Measurements from ENCODE around the gene MLC1. TPM values are rescaled to one million over a fixed set of nuclear protein-coding genes. Genes with fewer than 3 reads are reported as not detected.

Gene MLC1
- total and polyA plus RNA-seq, 10 of the 15 experiments (the other 5 are each of a cell fraction or from before 2014, with no cell fraction given), result 0.03 to 0.15 (median 0.07) TPM; not detected in 7

- no peaks in the 10 kb centered on the region for H3K79me2 ChIP-seq (ENCODE audit: control insufficient read depth, insufficient read depth, low read length)
- intact Hi-C loops (cut with micrococcal nuclease; ENCODE audit: unreplicated experiment), result no loop called here
- no peaks in the 10 kb centered on the region for H3K36me3 ChIP-seq (ENCODE audit: control insufficient read depth in 2 of 2, insufficient read depth in 2 of 2, low read length in 1 of 2)
- no TSS peak for BruUV-seq (replicated peaks)
- no peak overlapping the region for H3K4me3 ChIP-seq
- SMC1A ChIA-PET (ENCODE audit: uncharacterized antibody, unreplicated experiment), result interaction anchor here (0.7 to 3.2 kb wide), 5 partner anchors 27 to 101 kb away, joined by 3 to 43 read pairs (median 4); no protein-coding TSS in a partner anchor
- CTCF ChIA-PET, result interaction anchor here (0.6 to 4.5 kb wide), 11 partner anchors 12 to 299 kb away, joined by 4 to 79 read pairs (median 11); no protein-coding TSS in a partner anchor
- no peak for ATAC-seq
- POLR2A ChIA-PET, result interaction anchor here (0.6 to 1.2 kb wide), 2 partner anchors 14 to 101 kb away, joined by 3 to 4 read pairs; no protein-coding TSS in a partner anchor
- no peak overlapping the region for H3K4me2 ChIP-seq (ENCODE audit: control insufficient read depth, insufficient read depth)
- H3K9me3 ChIP-seq (replicated peaks; ENCODE audit: control insufficient read depth, insufficient read depth, low read length), result no peaks in the 10 kb centered on the region
- 60% methylated on average over 49 of the region's 49 CpGs for WGBS (ENCODE audit: insufficient coverage, insufficient replicate concordance, low lambda C conversion rate, missing lambda C conversion rate)
- RAD21 ChIA-PET (ENCODE audit: unreplicated experiment), result interaction anchor here (0.8 to 2.8 kb wide), 7 partner anchors 38 to 264 kb away, joined by 3 to 81 read pairs (median 13); partner anchors contain the start of gene CRELD2
- DNase-seq (ENCODE audit: low read depth, low spot score), result no peak
- no peak overlapping the region for H3K9ac ChIP-seq (ENCODE audit: control insufficient read depth, insufficient read depth, low read length)
- peaks cover 0 to 4% of the 10 kb centered on the region in 2 experiments; a peak in 1 of 4 replicates for H3K27me3 ChIP-seq (replicated peaks in 1 of 2; ENCODE audit: control insufficient read depth in 2 of 2, insufficient read depth in 2 of 2, low read length in 1 of 2)
- peaks cover 6% of the 10 kb centered on the region; the same call in 1 of the 2 replicates for H3K4me1 ChIP-seq (ENCODE audit: control insufficient read depth, insufficient read depth, low read length)
- in situ Hi-C loops (cut with MboI), result loop anchor here (5.0 to 25.0 kb wide), 2 partner anchors 99 to 694 kb away; no protein-coding TSS in a partner anchor
- H2AFZ ChIP-seq (ENCODE audit: control insufficient read depth, low read depth, low read length), result no peak overlapping the region
- no peak overlapping the region for H3K27ac ChIP-seq (ENCODE audit: control insufficient read depth, insufficient read depth)
- H4K20me1 ChIP-seq (ENCODE audit: control insufficient read depth, insufficient read depth), result no peaks in the 10 kb centered on the region
- FAIRE-seq, result no peak
- TF ChIP-seq CUX1 (IDR thresholded peaks at IDR 0.05; ENCODE audit: insufficient replicate concordance, low read depth, low read length), result no peak
- TF ChIP-seq CHD1 (IDR thresholded peaks at IDR 0.05; ENCODE audit: low read depth, low read length), result no peak
- TF ChIP-seq RELA (IDR thresholded peaks at IDR 0.05; ENCODE audit: borderline replicate concordance, partially characterized antibody), result no peak
- TF ChIP-seq PAX5 (IDR thresholded peaks at IDR 0.05; ENCODE audit: borderline replicate concordance, low read depth, low read length), result no peak
- TF ChIP-seq BHLHE40 (IDR thresholded peaks at IDR 0.05; ENCODE audit: borderline replicate concordance in 1 of 2, low read depth in 2 of 2, low read length in 1 of 2), result no peak
- TF ChIP-seq ZBTB40 (IDR thresholded peaks at IDR 0.05; ENCODE audit: borderline replicate concordance), result no peak
- no peak for TF ChIP-seq NR2C2 (IDR thresholded peaks at IDR 0.05; ENCODE audit: borderline replicate concordance, control insufficient read depth, insufficient read length, low read depth)
- no peak for TF ChIP-seq TARDBP (IDR thresholded peaks at IDR 0.05; ENCODE audit: borderline replicate concordance)
- no peak for TF ChIP-seq RAD51 (IDR thresholded peaks at IDR 0.05)
- TF ChIP-seq SREBF2 (IDR thresholded peaks at IDR 0.05; ENCODE audit: low read length), result no peak
- TF ChIP-seq TCF7 (IDR thresholded peaks at IDR 0.05; ENCODE audit: borderline replicate concordance), result no peak
- TF ChIP-seq MTA3 (IDR thresholded peaks at IDR 0.05; ENCODE audit: borderline replicate concordance, low read length), result no peak
Measured at GRCh38 chr22:50031189-50032091, 53.8 kb downstream of the MLC1 start.

All from GM12878 (cell line).